D341Med (cell line): Measurements from ENCODE around the gene RAB34.
A peak's percentile ranks its signal among the peaks of the same experiment; 100 is the strongest.
"Not testable (repeated sequence)": the region's sequence is repeated elsewhere in the genome, so short reads cannot be mapped to it uniquely, and the experiment has no call there.

Experiments
- DNase-seq: peaks from one replicate; pipeline ENCODE4 v3.0.0; 2012; ENCODE audit warnings: low spot score

The RAB34 gene

DNA sequence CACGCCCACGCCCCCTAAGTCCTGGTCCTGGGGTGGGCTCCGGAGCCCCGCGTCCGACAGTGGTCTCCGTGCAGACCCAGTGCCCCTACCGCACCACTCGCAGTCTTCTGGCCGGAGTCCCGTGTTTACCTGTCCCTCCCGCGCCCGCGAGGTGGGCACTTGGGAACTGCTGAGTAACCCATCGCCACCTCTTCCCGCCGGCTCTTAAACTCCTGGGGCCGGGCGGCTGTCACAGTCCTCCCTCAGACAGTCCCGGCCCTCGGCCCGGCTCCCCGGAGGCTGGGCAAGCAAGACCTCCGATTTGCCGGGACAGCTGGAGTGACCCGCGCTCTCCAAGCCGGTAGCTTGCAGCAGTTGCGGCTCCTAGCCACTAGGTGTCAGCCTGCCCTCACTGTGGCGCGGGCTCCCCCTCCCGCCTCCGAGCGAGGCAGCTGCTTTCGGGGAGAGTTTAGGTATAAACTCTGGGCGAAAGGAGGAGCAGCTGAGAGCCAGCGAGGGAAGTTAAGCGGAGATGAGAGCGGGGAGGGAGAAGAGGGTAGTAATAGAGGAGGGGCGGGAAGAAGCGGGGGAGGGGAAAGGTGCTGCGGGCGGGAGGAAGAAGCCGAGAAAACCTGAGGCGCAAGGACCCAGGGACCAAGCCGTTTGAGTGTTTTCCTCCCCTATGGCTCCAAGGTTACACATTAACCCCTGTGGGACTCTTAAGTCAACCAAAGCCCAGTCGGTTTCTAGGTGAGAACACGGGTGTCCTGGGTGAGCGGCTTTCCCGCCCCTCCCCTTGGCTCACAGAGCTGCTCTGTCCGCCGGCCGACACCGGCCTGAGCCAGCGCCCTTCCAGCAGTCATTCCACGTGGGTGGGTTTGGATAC, 9.2 kb upstream of the RAB34 start:
- DNase-seq = peak; percentile 90

DNA sequence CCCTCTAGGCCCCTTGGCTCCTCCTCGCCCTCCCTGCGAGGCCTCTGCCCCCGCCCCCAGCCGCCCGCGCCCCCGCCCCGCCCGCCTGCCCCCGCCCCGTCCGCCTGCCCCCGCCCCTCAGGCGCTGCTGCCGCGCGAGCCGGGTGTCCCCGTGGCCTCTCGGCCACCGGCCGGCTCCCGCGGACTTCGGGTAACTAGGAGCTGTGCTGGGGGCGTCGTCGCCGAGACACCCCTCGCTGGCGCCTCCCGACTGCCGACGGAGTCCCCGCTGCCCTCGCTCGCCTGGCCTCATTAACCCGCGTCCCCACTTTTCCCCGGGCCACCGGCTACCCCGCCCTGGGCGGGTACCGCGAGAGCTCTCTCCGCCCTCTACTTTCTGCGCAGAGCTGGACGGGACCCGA, 8.6 kb upstream of the RAB34 start, which contains the start of gene TLCD1:
Gene TLCD1 (minus strand): TSS at position 8 of the 401 bp plus-strand sequence. CDS start 136 bp downstream, outside the sequence.
- peak; percentile 90 for DNase-seq

DNA sequence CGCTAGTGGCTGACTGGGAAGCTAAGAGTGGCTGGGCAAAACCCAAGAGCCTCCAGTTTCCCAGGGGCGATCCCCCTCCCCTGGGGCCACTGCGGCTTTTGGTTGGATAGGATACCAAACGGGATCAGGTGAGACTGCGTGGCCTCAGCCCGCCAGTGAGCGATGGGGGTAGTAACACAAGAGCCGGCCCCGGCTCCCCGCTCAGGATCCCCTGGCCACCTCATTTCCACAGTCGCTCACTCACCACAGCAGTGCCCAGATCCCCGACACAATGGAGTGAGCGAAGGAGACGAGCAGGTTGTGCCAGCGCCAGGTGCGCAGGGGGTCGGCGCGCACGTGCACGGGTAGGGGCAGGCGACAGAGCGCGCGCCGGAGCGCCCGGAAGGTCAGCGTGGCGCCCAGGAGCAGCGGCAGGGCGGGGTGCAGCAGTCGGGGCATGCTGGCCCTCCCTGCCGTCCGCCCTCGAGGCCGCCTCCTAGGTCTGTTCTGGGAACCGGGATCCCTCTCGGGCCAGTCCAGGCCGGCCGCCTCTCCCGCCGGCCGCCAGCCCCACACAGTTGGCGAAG, 8.1 kb upstream of the RAB34 start:
- DNase-seq = peak; percentile 83

DNA sequence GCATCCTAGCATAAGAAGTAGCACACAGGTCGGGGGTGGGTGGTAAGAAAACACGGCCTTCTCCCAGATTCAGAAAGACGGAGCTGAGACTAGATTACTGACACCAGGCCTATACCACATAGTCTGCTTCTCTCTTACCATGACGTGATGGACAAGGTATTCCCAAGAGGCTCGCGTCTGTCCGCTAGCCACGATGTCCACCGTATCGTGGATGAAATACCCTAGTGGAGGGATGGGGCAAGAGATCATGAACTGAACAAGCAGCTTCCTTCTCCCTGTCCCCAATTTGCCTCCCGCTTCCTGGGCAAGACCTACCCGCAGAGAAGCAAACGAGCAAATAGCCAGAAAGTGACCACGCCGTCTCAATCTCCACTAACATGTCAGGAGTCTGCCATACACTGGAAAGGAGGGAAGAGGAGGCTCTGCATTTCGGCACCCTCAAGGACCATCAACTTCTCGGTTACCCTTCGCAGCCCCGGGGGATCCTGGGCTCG, 7.5 kb upstream of the RAB34 start:
- DNase-seq = no peak

DNA sequence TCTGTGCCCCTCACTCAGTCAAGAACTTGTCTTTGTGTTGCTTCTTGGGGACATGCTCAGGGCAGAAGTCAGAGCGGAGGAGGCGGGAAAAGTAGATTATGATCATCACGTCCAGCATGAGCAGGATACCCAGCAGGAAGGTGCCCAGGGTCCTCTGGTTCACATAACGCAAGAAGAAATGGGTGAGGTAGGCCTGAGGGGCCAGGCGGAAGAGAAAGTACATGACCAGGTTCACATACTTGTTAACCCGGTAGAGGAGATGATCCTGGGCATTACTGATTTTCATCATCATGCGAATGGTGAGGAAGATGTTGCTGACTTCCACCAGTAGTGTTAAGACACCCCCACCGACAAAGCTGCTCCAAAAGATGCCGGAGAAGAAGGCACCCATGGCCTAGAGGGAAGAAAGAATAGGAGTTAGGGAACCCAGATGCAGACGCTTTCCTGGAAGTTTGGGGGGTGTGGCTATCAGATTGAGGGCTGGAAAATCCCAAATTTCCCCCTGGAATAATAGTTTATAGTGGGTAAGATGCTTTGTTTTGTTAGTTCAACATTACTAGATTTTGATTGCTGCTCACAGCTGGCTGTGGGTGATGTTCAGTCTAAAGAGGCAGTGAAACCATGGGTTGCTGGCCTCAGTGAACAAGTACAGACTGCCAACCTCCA, 7.0 kb upstream of the RAB34 start:
- DNase-seq = peak; percentile 8

DNA sequence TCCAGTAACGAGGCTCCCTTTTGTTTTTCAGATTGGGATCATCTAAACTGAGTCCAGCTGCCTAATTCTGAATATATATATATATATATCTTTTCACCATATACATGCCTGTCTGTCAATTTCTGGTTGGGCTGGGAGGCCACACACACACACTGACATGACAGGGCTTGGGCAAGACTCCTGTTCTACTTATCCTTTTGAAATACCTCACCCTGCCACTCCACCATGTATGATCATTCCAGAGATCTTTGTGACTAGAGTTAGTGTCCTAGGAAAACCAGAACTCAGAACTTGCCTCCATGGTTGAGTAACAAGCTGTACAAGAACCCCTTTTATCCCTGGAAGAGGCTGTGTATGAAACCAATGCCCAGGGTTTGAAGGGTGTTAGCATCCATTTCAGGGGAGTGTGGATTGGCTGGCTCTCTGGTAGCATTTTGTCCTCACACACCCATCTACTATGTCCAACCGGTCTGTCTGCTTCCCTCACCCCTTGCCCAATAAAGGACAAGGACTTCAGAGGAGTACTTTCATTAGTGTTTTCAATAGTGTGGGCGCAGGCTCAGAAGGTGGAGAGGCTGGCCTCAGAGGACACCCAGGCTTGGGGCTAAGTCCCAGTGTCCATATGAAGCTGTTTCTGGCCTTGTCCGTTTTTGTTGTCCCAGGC, 6.3 kb upstream of the RAB34 start:
- DNase-seq = not testable (repeated sequence)

DNA sequence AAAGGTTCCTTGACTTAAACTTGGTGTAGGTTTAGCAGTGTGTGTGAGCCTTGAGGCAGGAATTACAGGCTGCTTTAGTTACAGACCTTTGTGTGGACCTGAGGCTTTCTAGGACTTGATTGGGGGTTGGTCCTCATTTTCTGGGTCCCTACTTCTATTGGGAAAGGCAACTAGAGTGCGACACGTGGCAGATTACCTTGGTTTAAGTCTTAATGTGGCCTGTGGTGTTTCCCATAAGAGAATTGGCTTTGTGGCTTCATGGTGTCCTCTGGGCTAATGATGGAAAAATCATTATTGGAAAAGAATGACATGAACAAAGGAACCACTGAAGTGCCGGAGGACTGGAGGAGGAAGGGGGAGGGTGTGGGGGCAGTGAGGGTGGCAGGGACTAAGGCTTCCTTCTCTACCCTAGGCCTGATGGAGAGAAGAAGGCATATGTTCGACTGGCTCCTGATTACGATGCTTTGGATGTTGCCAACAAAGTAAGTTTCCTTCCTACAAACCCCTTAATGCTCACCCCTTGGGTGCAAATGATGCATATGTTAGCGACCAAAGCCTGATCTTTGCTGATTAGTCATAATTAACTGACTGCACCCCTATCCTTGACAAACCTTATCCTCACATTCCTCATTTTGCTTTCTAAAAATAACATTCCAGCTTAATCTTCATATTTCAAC, 5.6 kb upstream of the RAB34 start:
- DNase-seq = no peak

DNA sequence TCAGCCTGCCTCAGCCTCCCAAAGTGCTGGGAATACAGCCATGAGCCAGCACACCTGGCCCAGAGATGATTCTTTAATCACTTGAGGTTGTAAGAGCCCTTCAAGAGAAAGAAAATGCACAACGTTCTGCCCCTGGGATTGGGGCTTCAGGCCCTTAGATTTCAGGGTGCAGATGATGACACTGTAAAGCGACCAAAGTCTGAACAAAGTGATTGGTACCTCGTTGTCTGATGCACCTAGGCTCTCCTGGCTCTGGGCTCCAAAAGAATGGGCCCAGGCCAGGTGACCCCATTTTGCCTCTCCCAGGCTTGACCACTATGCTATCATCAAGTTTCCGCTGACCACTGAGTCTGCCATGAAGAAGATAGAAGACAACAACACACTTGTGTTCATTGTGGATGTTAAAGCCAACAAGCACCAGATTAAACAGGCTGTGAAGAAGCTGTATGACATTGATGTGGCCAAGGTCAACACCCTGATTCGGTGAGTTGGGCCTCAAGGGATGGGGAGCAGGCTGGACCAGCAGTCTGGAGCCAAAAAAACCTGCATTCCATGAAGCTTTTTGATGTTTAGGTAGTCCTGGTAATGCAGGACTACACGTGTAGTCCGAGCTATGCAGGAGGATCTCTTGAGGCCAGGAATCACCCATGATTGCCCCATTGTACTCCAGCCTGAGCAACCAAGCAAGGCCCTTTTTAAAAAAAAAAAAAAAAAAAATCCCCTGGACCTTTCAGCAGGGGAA, 4.9 kb upstream of the RAB34 start:
- DNase-seq = no peak

DNA sequence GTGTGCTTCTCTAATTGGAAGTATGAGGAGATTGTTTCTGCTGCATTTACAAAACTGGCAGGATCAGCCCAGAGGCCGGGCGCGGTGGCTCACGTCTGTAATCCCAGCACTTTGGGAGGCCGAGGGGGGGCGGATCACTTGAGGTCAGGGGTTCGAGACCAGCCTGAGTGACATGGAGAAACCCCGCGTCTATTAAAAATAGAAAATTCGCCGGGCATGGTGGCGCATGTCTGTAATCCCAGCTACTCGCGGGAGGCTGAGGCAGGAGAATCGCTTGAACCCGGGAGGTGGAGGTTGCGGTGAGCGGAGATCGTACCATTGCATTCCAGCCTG, 3.3 kb upstream of the RAB34 start:
- DNase-seq = not testable (repeated sequence)

DNA sequence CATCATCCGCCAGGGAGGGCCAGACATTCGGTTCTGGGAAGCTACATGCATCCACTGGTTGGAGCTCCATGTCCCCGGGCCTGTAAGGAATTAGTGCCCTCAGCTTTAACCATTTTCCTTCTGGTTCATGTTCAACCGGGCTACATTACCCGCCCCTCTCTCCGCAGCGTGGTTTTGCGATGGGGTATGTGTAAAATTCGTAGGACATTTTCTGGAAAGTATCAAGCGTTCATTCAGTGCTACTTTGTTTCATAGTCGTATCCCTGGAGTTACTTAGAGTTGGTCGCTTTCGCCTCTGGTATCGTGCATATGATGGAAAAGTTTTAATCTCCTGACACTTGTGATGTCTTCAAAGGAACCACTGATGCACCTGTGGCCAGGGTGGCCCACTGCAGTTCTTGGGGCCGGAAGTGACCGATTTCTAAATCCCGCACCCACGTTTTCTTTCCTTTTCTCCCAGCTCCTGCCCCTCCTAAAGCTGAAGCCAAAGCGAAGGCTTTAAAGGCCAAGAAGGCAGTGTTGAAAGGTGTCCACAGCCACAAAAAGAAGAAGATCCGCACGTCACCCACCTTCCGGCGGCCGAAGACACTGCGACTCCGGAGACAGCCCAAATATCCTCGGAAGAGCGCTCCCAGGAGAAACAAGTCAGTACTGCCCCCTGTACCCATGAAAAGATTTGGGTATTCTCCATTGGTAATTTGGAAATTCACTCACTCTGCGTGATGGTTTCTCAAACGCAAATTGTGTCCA, 2.8 kb upstream of the RAB34 start:
- DNase-seq = no peak

DNA sequence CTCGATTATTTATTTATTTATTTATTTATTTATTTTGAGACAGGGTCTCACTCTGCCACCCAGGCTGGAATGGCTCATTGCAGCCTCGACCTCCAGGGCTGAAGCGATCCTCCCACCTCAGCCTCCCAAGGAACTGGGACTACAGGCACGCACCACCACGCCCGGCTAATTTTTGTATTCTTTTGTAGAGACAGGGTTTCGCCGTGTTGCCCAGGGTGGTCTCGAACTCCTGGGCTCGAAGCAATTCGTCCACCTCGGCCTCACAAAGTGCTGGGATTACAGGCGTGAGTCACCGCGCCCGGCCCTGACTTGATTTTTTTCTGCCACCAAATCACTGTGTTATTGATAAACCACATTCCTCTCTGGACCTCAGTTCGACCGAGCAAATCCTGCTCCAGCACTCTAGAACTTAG, 1.4 kb upstream of the RAB34 start:
- no peak for DNase-seq

DNA sequence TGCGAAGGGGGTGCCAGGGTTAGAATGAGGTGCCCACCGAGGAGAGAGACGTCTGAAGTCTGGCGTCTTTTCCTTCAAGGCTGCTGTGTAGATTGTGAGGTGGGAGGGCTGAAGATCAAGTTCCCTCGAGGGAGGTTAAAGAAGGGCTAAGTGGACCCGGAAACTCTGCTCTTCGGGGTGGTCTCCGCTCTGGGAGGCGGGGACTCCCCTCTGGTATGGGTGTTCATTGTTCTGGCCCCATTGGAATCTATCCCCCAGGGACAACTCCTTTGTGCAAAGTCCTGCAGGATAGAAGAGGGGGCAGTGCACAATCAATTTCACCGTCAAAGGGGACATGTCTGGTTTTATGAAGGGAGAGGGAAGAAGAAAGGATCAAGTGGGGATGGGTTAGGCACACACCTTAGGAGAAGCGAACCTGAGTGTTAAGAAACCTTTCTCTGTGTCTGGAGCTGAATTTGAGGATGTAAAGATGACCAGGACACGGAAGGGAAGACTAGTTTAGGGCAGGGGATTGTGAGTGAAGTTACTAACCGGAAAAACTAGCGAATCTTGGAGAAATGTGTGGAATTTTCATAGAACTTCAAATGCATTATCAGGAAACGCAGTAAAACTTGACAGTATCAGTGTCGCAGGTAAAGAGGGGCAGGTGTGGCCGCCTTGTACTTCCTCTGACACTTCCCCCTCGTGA, 809 bp upstream of the RAB34 start:
- DNase-seq = peak; percentile 30

DNA sequence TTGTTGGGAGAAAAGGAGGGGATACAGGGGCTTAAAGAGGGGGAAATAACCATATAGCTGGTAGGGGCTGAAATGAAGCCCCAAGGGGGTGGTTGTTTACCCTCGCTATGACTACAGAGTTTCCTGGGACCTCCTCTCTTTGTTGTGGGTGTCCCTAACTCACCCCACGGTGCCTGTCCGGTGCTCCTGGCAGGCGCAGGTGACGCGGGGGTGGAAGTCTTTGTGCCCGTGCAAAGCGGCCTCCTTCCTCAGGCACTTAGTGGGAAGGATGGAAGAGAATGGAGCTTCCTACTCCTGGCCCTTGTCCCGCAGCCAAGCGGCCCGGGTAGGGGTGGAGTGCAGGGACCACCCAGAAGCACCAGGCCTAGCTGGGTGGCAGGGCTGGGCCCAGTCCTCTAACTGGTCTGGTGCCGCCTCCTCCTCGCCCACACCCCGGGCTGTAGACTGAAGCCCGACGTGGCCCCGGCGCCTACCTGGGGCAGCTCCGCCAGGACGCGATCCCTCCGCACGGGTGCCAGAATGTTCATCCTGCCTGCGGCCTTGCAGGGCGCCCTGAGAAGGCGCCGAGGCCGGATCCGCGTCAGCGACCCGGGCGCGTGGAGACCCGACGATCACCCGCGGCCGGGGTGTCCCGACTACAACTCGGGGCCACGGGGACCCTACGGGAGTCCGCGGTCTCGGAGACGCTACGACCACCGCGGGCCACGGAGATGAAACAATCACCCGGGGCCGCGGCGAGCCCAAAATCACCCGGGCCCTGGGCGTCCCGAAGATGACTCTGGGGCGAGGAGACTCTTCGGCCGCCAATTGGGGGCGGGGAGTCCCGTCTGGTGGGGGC, 709 bp downstream of the RAB34 start:
- DNase-seq = peak; percentile 22

DNA sequence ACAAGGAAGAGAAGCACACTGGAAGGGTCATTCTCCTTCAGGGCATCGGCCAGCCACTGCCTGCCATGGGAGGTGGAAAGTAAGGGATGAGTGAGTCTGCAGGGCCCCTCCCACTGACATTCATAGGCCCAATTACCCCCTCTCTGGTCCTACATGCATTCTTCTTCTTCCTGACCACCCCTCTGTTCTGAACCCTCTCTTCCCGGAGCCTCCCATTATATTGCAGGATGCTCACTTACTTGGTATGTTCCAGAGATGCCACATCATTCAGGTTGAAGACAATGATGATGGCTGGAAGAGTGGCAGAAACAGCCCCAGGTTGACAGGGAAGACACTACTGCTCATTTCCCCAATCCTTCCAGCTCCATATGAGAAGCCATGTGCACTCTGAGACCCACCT, 2.5 kb downstream of the RAB34 start:
- DNase-seq = no peak

DNA sequence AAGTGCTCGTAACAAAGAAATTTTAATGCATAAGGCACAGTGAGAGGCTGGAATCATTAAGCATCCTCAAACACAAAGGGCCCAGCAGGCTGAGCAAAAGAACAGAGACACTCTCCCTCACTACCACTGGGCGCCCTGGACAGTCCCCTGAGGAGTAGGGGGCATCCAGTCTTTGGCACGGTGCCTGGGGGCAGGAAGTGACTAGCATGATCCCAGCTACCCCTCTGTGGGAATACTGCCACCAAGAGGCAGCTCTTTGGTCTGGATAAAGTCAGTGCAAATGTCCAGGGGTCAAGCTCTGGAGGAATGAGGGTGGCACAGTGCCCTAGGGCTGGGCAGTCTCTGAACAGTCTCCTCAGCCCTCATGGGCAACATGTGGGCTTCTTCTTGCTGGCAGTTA, 3.4 kb downstream of the RAB34 start:
- no peak for DNase-seq

DNA sequence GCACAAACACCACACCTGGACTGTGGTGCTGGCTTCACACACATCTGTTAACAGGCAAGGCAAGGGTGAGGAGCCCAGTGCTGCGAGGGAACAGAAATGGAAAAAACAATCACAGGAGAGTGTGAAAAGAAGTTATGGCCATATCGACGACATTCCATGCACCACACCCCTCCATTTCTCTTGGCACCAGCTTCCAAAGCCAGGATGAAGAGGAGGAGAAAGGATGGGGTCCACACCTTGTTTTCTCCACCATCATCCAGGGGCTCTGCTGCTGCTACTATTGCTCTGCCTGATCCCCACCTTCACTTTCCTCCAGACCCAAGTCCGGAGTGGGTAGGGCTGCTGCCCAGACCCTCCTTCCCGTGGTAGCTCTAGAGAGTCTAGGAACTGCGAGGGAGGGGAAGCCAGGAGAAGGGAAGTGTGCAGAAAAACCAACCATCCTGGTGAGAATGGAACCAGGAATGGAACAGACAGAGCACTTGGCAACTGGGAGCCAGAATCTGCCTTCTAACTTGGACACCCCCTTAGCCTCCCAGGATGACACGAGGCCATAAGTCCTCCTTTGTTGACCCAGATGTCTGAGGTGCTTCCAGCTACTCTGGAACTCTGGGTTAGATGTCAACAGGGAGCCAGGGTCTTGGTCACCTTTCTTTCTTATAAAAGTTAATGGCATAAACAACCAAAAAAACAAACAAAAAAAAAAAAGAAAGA, 4.8 kb downstream of the RAB34 start:
- DNase-seq = no peak

DNA sequence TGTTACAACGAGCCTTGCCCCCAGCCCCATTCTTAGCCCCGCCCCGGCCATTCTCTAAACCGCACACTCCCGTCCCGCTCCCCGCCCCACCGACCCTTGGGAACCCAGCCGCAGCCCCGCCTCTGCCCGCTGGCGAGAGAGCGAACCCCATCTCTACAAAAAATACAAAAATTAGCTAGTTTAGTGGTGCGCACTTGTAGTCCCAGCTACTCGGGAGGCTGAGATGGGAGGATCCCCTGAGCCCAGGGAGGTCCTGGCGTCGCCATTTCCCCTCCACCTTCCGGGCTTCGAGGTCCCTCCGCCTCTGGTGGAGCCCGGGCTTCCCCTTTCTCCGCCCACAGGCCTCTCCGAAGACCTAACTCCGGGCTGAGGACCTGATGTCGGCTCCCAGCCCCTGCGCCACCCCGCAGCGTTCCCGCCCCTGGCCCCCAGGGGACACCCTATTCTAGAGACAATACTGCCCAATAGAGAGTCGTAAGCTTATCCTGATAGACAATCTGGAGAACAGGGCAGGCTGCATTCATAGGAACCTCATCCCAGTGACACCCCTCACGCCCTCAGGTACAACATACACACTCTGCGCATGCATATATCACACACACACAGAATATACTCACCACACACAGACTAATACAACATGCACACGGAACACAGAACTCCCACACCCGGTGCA, 5.5 kb downstream of the RAB34 start:
- no peak for DNase-seq

DNA sequence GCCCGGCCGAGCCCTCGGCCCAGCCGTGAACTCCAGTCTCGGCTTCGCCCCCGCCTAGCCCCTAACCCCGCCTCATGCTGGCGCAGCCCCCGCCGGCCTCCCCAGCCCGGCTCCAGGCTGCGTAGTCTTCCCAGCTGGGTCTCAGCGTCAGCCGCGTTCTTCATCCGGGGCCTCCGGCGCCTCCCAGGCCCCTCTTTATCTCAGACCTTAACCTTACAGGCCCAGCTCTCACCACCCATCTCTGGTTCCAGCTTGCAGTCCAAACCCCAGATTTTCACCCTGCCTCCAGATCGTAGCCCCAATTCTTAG, 6.0 kb downstream of the RAB34 start, which contains the start of gene PROCA1:
Gene PROCA1 (minus strand): TSS at position 166 of the 309 bp plus-strand sequence. CDS start 228 bp downstream, outside the sequence.
- DNase-seq = no peak
